ENCODE results near the gene GALNT3. TPM values are rescaled to one million over a fixed set of nuclear protein-coding genes. Genes with fewer than 3 reads are reported as not detected.

GALNT3 gene
- total RNA-seq (2021; ENCODE audit: unreplicated experiment) (9.8 TPM), Bru-seq, nascent RNA (percentile 64 among the genes with signal in this experiment), BruChase-seq, experiment 1, labeled RNA remaining after a 6-hour chase (percentile 68 among the genes with signal in this experiment), BruChase-seq, experiment 2, labeled RNA remaining after a 2-hour chase (percentile 54 among the genes with signal in this experiment)
- 4.3 and 5.7 TPM in 2 replicates for polyA plus RNA-seq (2012)
- long read RNA-seq, transcript GALNT3-201 (11 exons, 3,868 nt), result major isoform, 38 of 49 reads
- long read RNA-seq, partial matches to known transcripts, result 7 of 49 reads
- long read RNA-seq, other reads (novel, unspliced or antisense), result 4 of 49 reads

DNA sequence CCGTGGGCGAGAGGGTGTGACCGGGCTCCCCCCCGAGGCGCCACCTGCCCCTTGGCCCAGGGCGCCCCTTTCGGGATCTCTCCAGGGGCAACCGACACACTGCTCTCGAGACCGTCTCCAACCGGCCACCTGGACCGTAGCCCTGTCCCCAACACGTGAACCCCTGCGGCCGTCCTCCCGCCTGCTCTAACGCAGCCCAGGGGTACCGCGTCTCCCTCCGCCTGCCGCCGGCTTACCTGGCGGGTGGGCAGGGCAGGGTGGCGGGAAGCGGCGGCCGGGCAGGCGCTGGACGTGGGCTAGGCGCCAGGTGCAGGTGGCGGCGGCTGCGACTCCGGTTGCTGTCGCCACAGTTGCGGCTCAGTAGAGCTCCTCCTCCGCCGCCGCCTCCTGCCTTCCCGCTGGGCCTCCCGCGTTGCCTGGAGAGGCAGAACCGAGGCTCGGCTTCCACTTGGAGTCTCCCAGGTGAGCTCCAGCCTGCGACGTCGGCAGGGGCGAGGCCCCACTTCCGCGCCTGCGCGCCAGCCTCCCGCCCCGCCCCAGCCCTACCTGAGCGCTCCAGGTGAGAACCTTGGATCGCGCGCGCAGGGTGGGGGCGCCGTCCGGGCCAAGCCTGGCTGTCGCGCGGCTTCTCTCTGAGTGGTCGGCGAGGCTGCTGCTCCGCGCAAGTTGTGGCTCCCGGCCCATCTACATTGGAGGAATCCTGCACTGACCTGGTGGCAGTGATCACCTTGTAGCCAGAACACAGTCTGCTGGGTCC lies at the start of gene GALNT3:
TSS of gene GALNT3 (minus strand) at position 469 of the 757 bp plus-strand sequence. CDS start 23,547 bp downstream, outside the sequence.
- POLR2A ChIA-PET, result interaction anchor here (1.3 kb wide), 1 partner anchor 19 kb away, joined by 3 read pairs; no protein-coding TSS in a partner anchor
- Histone ChIP-seq H3K9ac (ENCODE audit: low read length) (peak within 1 kb of the TSS; percentile 62), H3K27ac (ENCODE audit: low read depth, low read length) (peak within 1 kb of the TSS; percentile 58), H3K9me3 (ENCODE audit: control insufficient read depth in 1 of 2, insufficient read depth in 1 of 2, low read depth in 1 of 2, low read length in 2 of 2) (no peaks in the 10 kb centered on the region), H3K79me2 (ENCODE audit: insufficient read depth, low read length) (no peaks in the 10 kb centered on the region), H3K9me2 (ENCODE audit: insufficient read depth) (no peaks in the 10 kb centered on the region), H3K4me2 (ENCODE audit: low read length) (peak within 1 kb of the TSS; percentile 79), H3K27me3 (ENCODE audit: insufficient read depth, low read length) (no peaks in the 10 kb centered on the region), H2AFZ (ENCODE audit: low read depth, low read length, poor library complexity, severe bottlenecking) (peak within 1 kb of the TSS; percentile 71), H3K4me1 (ENCODE audit: control insufficient read depth in 1 of 2, insufficient read depth in 2 of 2, low read length in 2 of 2) (peaks cover 3 to 31% of the 10 kb centered on the region in 2 experiments; a peak in 2 of 4 replicates), H3K36me3 (ENCODE audit: control insufficient read depth in 1 of 2, insufficient read depth in 2 of 2, low read length in 2 of 2) (no peaks in the 10 kb centered on the region), H3K4me3 (replicated peaks in 1 of 2; ENCODE audit: low read depth in 1 of 2, low read length in 2 of 2) (peak within 1 kb of the TSS; percentile 64 to 69), H4K20me1 (ENCODE audit: insufficient read depth) (no peaks in the 10 kb centered on the region)
- intact Hi-C loops (cut with micrococcal nuclease), result loop anchor here (5.0 kb wide), 1 partner anchor 158 kb away; the partner anchor contains the start of gene TTC21B
- CTCF ChIA-PET, result no interaction called here
- RAD21 ChIA-PET (ENCODE audit: low non-redundant PET in 1 of 2, low total read pairs in 2 of 2, uncharacterized antibody in 2 of 2, unreplicated experiment in 2 of 2), result no interaction called here
- peak; percentile 93 for ATAC-seq
- no TSS peak for BruUV-seq (replicated peaks)
- peak; percentile 64 for DNase-seq (ENCODE audit: low read depth, low spot score)
- peak; percentile 78 for TF ChIP-seq SIN3A (IDR thresholded peaks at IDR 0.05; ENCODE audit: low read depth)
- no peak for TF ChIP-seq SP1 (IDR thresholded peaks at IDR 0.05; ENCODE audit: low read depth)
- TF ChIP-seq POLR2A (IDR thresholded peaks at IDR 0.05; ENCODE audit: borderline replicate concordance, extremely low read depth, insufficient read depth, insufficient read length), result no peak
- TF ChIP-seq EZH2 (IDR thresholded peaks at IDR 0.05), result no peak
- TF ChIP-seq, protein P1, sequence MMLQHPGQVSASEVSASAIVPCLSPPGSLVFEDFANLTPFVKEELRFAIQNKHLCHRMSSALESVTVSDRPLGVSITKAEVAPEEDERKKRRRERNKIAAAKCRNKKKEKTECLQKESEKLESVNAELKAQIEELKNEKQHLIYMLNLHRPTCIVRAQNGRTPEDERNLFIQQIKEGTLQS (IDR thresholded peaks at IDR 0.05), result no peak
- TF ChIP-seq, protein P2, sequence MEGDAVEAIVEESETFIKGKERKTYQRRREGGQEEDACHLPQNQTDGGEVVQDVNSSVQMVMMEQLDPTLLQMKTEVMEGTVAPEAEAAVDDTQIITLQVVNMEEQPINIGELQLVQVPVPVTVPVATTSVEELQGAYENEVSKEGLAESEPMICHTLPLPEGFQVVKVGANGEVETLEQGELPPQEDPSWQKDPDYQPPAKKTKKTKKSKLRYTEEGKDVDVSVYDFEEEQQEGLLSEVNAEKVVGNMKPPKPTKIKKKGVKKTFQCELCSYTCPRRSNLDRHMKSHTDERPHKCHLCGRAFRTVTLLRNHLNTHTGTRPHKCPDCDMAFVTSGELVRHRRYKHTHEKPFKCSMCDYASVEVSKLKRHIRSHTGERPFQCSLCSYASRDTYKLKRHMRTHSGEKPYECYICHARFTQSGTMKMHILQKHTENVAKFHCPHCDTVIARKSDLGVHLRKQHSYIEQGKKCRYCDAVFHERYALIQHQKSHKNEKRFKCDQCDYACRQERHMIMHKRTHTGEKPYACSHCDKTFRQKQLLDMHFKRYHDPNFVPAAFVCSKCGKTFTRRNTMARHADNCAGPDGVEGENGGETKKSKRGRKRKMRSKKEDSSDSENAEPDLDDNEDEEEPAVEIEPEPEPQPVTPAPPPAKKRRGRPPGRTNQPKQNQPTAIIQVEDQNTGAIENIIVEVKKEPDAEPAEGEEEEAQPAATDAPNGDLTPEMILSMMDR (IDR thresholded peaks at IDR 0.05 in 2 of 3, conservative IDR thresholded peaks at IDR 0.05 in 1 of 3; ENCODE audit: borderline replicate concordance in 1 of 3, insufficient read depth in 1 of 3, low read depth in 2 of 3, low read length in 2 of 3), result no peak
- TF ChIP-seq EZH2phosphoT487 (IDR thresholded peaks at IDR 0.05; ENCODE audit: borderline replicate concordance), result no peak
- peak; percentile 10 for TF ChIP-seq YY1 (IDR thresholded peaks at IDR 0.05; ENCODE audit: extremely low read depth, insufficient replicate concordance, low read depth, low read length)
- TF ChIP-seq ZNF274 (IDR thresholded peaks at IDR 0.05; ENCODE audit: low read depth, low read length), result no peak
- TF ChIP-seq FOSL1 (IDR thresholded peaks at IDR 0.05; ENCODE audit: low read depth), result no peak
- no peak for TF ChIP-seq CEBPB (IDR thresholded peaks at IDR 0.05; ENCODE audit: low read depth)
- TF ChIP-seq EGR1 (IDR thresholded peaks at IDR 0.05; ENCODE audit: low read depth), result no peak
- no peak for TF ChIP-seq ELF1 (IDR thresholded peaks at IDR 0.05; ENCODE audit: borderline replicate concordance, low read depth)
- TF ChIP-seq, protein P3, sequence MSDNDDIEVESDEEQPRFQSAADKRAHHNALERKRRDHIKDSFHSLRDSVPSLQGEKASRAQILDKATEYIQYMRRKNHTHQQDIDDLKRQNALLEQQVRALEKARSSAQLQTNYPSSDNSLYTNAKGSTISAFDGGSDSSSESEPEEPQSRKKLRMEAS (IDR thresholded peaks at IDR 0.05), result peak; percentile 89
- no peak for TF ChIP-seq SRF (IDR thresholded peaks at IDR 0.05; ENCODE audit: low read depth)
- no peak for TF ChIP-seq TCF7L2 (IDR thresholded peaks at IDR 0.05; ENCODE audit: borderline replicate concordance, extremely low read depth, insufficient read depth, insufficient read length)
- no peak for TF ChIP-seq RAD21 (IDR thresholded peaks at IDR 0.05; ENCODE audit: low read depth)
- peak; percentile 50; the same call in 1 of the 2 replicates for TF ChIP-seq CBX3 (IDR thresholded peaks at IDR 0.05; ENCODE audit: low read depth)
- TF ChIP-seq JUND (IDR thresholded peaks at IDR 0.05), result no peak
- TF ChIP-seq, protein P4, sequence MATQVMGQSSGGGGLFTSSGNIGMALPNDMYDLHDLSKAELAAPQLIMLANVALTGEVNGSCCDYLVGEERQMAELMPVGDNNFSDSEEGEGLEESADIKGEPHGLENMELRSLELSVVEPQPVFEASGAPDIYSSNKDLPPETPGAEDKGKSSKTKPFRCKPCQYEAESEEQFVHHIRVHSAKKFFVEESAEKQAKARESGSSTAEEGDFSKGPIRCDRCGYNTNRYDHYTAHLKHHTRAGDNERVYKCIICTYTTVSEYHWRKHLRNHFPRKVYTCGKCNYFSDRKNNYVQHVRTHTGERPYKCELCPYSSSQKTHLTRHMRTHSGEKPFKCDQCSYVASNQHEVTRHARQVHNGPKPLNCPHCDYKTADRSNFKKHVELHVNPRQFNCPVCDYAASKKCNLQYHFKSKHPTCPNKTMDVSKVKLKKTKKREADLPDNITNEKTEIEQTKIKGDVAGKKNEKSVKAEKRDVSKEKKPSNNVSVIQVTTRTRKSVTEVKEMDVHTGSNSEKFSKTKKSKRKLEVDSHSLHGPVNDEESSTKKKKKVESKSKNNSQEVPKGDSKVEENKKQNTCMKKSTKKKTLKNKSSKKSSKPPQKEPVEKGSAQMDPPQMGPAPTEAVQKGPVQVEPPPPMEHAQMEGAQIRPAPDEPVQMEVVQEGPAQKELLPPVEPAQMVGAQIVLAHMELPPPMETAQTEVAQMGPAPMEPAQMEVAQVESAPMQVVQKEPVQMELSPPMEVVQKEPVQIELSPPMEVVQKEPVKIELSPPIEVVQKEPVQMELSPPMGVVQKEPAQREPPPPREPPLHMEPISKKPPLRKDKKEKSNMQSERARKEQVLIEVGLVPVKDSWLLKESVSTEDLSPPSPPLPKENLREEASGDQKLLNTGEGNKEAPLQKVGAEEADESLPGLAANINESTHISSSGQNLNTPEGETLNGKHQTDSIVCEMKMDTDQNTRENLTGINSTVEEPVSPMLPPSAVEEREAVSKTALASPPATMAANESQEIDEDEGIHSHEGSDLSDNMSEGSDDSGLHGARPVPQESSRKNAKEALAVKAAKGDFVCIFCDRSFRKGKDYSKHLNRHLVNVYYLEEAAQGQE (IDR thresholded peaks at IDR 0.05; ENCODE audit: low read depth), result no peak
